Measurements from ENCODE around the gene EBNA1BP2.

- TF ChIP-seq CTCF (IDR thresholded peaks at IDR 0.05) (no peak), EP300 (IDR thresholded peaks at IDR 0.05) (no peak), POLR2A (IDR thresholded peaks at IDR 0.05; ENCODE audit: low read depth) (no peak), POLR2AphosphoS5 (IDR thresholded peaks at IDR 0.05) (no peak)
Measured at GRCh38 chr1:43123031-43123430, 49.1 kb downstream of the EBNA1BP2 start.

All from esophagus muscularis mucosa (tissue), 4 donors.